Stimulated activated CD4-positive, alpha-beta T cell treated with anti-CD3 and anti-CD28 coated beads, Interleukin-1b, Interleukin-23, amount 100 ng/mL, for 4 hours (primary cell): Measurements from ENCODE around the gene LY6G5C.
A peak's percentile ranks its signal among the peaks of the same experiment; 100 is the strongest.

Experiments used
- DNase-seq, 2 donors: peaks; one replicate each; pipeline ENCODE4 v3.0.0-alpha.2; 2020; ENCODE audit warnings: low read depth in 2 of 2

The LY6G5C gene

GRCh38 chr6:31663126-31663960 lies 17.5 kb downstream of the LY6G5C start:
- no peak for DNase-seq

- DNase-seq = no peak
Measured at GRCh38 chr6:31662124-31662723, 18.6 kb downstream of the LY6G5C start.

GRCh38 chr6:31661262-31662123 lies 19.4 kb downstream of the LY6G5C start:
- no peak for DNase-seq

GRCh38 chr6:31660381-31661261 lies 20.2 kb downstream of the LY6G5C start, which contains the start of gene C6orf47:
TSS of gene C6orf47 (minus strand) at chr6:31660778. CDS start at chr6:31659947, 831 bp downstream.
- peak; percentile 56 to 74 for DNase-seq

GRCh38 chr6:31659649-31660380 lies 21.1 kb downstream of the LY6G5C start:
- no peak for DNase-seq

GRCh38 chr6:31658983-31659648 lies 21.8 kb downstream of the LY6G5C start:
- DNase-seq = no peak

- no peak for DNase-seq
Measured at GRCh38 chr6:31658158-31658688, 22.6 kb downstream of the LY6G5C start.

GRCh38 chr6:31657406-31658157 lies 23.3 kb downstream of the LY6G5C start:
- DNase-seq = no peak

- no peak for DNase-seq
Measured at GRCh38 chr6:31655349-31656237, 25.3 kb downstream of the LY6G5C start, which contains the start of gene APOM. TSS of gene APOM (plus strand) at chr6:31655894. CDS start at chr6:31655967, 73 bp downstream.

GRCh38 chr6:31654574-31655348 lies 26.1 kb downstream of the LY6G5C start:
- no peak for DNase-seq

- peak in 1 of 2 donors; percentile 68 for DNase-seq
Measured at GRCh38 chr6:31652925-31653724, 27.7 kb downstream of the LY6G5C start.

- no peak for DNase-seq
Measured at GRCh38 chr6:31651602-31652191, 29.2 kb downstream of the LY6G5C start.

GRCh38 chr6:31645325-31645724 lies 35.5 kb downstream of the LY6G5C start:
- DNase-seq = no peak

- no peak for DNase-seq
Measured at GRCh38 chr6:31643818-31644454, 36.9 kb downstream of the LY6G5C start.
